ENCODE results near the gene ATP13A3. TPM values are rescaled to one million over a fixed set of nuclear protein-coding genes. Genes with fewer than 3 reads are reported as not detected.
"Not testable (repeated sequence)": the region's sequence is repeated elsewhere in the genome, so short reads cannot be mapped to it uniquely, and the experiment has no call there.

The ATP13A3 gene
- total RNA-seq, 1 donor from 2014 or later, result 91.9 TPM

DNA sequence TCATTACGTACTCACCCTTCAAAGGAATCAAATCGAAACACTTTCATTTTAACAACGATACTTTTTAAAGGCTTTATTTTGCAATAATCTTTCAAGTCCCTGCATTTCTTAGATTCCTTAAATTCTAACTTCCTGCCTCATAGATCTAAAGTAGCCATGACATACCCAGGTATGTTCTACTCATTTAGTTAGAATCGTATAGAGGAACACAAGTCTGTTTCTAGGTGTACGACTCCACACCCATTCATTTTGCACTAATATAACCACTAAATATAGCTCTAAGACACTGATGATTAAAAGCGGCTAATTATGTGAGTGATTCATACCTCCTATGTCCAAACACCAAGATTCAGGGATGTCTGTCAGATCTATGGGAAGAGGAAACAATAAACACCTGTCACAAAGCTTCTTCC, 1.3 kb downstream of the ATP13A3 start:
- Mint-ChIP-seq H3K4me1 (peaks cover 63% of the 10 kb centered on the region), H3K4me3 (peak overlapping the region; percentile 91), H3K36me3 (ENCODE audit: low read depth) (peaks cover 21% of the 10 kb centered on the region), H3K9me3 (no peaks in the 10 kb centered on the region), H3K27me3 (no peaks in the 10 kb centered on the region), H3K27ac (peak overlapping the region; percentile 83)
- intact Hi-C loops (cut with micrococcal nuclease), result loop anchor here (5.0 to 10.0 kb wide), 4 partner anchors 351 to 1422 kb away; partner anchors contain the start of genes HES1, TNK2 and XXYLT1
- DNase-seq (no peak), ATAC-seq (ENCODE audit: low read depth) (no peak)
- TF ChIP-seq, protein P1, sequence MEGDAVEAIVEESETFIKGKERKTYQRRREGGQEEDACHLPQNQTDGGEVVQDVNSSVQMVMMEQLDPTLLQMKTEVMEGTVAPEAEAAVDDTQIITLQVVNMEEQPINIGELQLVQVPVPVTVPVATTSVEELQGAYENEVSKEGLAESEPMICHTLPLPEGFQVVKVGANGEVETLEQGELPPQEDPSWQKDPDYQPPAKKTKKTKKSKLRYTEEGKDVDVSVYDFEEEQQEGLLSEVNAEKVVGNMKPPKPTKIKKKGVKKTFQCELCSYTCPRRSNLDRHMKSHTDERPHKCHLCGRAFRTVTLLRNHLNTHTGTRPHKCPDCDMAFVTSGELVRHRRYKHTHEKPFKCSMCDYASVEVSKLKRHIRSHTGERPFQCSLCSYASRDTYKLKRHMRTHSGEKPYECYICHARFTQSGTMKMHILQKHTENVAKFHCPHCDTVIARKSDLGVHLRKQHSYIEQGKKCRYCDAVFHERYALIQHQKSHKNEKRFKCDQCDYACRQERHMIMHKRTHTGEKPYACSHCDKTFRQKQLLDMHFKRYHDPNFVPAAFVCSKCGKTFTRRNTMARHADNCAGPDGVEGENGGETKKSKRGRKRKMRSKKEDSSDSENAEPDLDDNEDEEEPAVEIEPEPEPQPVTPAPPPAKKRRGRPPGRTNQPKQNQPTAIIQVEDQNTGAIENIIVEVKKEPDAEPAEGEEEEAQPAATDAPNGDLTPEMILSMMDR (IDR thresholded peaks at IDR 0.05), result no peak
- POLR2A ChIA-PET, result interaction anchor here (0.7 to 2.3 kb wide), 7 partner anchors 12 to 201 kb away, joined by 3 to 9 read pairs (median 5); no protein-coding TSS in a partner anchor
- CTCF ChIA-PET, result interaction anchor here (0.9 to 1.4 kb wide), 3 partner anchors 13 to 109 kb away, joined by 3 to 6 read pairs (median 5); no protein-coding TSS in a partner anchor

DNA sequence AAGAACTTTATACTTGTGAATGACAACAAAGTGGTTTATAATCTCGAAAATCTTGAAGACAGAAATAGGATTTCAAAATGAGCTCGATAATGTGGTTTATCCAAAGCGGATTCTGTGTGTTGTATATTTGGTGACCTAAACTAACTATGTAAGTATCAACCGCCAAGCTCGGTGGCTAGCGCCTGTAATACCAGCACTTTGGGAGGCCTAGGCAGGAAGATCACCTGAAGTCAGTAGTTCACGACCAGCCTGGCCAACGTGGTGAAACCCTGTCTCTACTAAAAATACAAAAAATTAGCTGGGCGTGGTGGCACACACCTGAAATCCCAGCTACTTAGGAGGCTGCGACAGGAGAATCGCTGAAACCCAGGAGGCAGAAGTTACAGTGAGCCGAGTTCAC, 2.2 kb downstream of the ATP13A3 start:
- no peak for ATAC-seq (ENCODE audit: low read depth)

DNA sequence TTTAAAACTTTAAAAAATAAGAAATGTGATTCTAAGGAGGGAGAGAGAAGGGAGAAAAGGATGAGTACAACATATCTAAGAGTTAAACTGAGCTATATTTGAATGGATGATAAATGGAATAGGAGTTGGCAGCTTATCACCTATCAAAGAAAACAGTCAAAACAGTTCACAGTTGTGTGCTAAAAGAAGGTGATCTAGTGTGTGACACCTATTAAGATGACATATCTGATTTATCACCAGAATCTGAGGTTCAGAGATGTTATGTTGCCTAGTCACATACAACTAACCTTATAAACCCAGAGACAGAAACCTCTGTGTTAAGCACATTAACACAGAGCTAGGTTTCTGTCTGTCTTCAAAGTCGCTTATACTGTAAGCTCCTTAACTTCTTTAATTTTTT, 3.0 kb downstream of the ATP13A3 start:
- Mint-ChIP-seq H3K36me3 (ENCODE audit: low read depth) (peaks cover 25% of the 10 kb centered on the region), H3K27ac (no peak overlapping the region), H3K4me1 (peaks cover 50% of the 10 kb centered on the region), H3K4me3 (no peak overlapping the region), H3K27me3 (no peaks in the 10 kb centered on the region), H3K9me3 (no peaks in the 10 kb centered on the region)
- intact Hi-C loops (cut with micrococcal nuclease), result loop anchor here (10.0 kb wide), 2 partner anchors 349 to 379 kb away; partner anchors contain the start of gene HES1
- ChIA-PET CTCF (interaction anchor here (0.9 to 1.4 kb wide), 6 partner anchors 10 to 90 kb away, joined by 3 to 4 read pairs (median 3); no protein-coding TSS in a partner anchor), POLR2A (interaction anchor here (0.6 kb wide), 1 partner anchor 376 kb away, joined by 7 read pairs; no protein-coding TSS in a partner anchor)
- no peak for DNase-seq
- TF ChIP-seq, protein P1 (IDR thresholded peaks at IDR 0.05), result no peak
- ATAC-seq (ENCODE audit: low read depth), result no peak

More for the DNA sequence above, 2.2 kb downstream of the ATP13A3 start:
- no peak for DNase-seq
- Mint-ChIP-seq H3K36me3 (ENCODE audit: low read depth) (peaks cover 25% of the 10 kb centered on the region), H3K4me3 (no peak overlapping the region), H3K9me3 (no peaks in the 10 kb centered on the region), H3K27me3 (no peaks in the 10 kb centered on the region), H3K27ac (no peak overlapping the region), H3K4me1 (peaks cover 58% of the 10 kb centered on the region)
- intact Hi-C loops (cut with micrococcal nuclease), result loop anchor here (5.0 to 10.0 kb wide), 4 partner anchors 350 to 1423 kb away; partner anchors contain the start of genes HES1, TNK2 and XXYLT1
- ChIA-PET POLR2A (no interaction called here), CTCF (interaction anchor here (0.9 to 1.4 kb wide), 3 partner anchors 13 to 30 kb away, joined by 3 to 4 read pairs (median 3); no protein-coding TSS in a partner anchor)
- TF ChIP-seq, protein P1 (IDR thresholded peaks at IDR 0.05), result no peak

DNA sequence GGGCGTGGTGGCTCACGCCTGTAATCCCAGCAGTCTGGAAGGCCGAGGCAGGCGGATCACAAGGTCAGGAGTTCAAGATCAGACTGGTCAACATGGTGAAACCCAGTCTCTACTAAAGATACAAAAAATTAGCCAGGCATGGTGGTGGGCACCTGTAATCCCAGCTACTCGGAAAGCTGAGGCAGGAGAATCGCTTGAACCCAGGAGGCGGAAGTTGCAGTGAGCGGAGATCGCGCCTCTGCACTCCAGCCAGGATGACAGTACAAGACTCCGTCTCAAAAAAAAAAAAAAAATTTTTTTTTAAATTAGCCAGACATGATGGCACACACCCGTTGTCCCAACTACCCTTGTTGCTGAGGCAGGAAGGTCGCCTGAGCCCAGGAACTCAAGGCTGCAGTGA, 4.0 kb downstream of the ATP13A3 start:
- H3K4me1 Mint-ChIP-seq, result peaks cover 40% of the 10 kb centered on the region
- POLR2A ChIA-PET, result interaction anchor here (0.7 kb wide), 1 partner anchor 1088 kb away, joined by 5 read pairs; no protein-coding TSS in a partner anchor
- CTCF ChIA-PET, result interaction anchor here (0.6 to 1.3 kb wide), 2 partner anchors 9 to 11 kb away, joined by 3 to 4 read pairs; no protein-coding TSS in a partner anchor
- H3K36me3 Mint-ChIP-seq (ENCODE audit: low read depth), result peaks cover 26% of the 10 kb centered on the region
- intact Hi-C loops (cut with micrococcal nuclease), result loop anchor here (10.0 kb wide), 2 partner anchors 348 to 378 kb away; partner anchors contain the start of gene HES1
- H3K27ac Mint-ChIP-seq; ATAC-seq (ENCODE audit: low read depth); H3K9me3 Mint-ChIP-seq; DNase-seq; H3K27me3 Mint-ChIP-seq; H3K4me3 Mint-ChIP-seq: not testable (repeated sequence)

DNA sequence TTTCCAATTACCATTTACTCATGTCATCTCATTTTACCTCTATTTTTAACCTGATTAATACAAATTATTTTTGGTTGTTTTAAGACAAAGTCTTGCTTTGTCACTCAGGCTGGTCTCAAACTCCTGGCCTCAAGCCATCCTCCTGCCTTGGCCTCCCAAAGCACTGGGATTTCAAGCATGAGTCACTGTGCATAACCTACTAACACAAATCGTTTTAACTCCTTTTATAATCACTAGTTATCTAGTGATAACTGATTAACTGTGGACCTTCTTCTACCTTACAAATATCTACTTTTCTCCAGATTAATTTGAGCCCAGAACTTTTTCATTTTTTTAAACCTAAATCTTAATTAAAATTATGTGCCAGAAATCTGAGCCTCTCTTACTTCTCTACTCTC, 4.6 kb downstream of the ATP13A3 start:
- intact Hi-C loops (cut with micrococcal nuclease), result loop anchor here (10.0 kb wide), 2 partner anchors 347 to 377 kb away; partner anchors contain the start of gene HES1
- no peak overlapping the region for H3K27ac Mint-ChIP-seq
- TF ChIP-seq, protein P1 (IDR thresholded peaks at IDR 0.05), result no peak
- H3K9me3 Mint-ChIP-seq, result no peaks in the 10 kb centered on the region
- H3K36me3 Mint-ChIP-seq (ENCODE audit: low read depth), result peaks cover 26% of the 10 kb centered on the region
- CTCF ChIA-PET, result no interaction called here
- H3K27me3 Mint-ChIP-seq, result no peaks in the 10 kb centered on the region
- no peak for ATAC-seq (ENCODE audit: low read depth)
- H3K4me1 Mint-ChIP-seq, result peaks cover 34% of the 10 kb centered on the region
- no peak overlapping the region for H3K4me3 Mint-ChIP-seq
- no peak for DNase-seq
- POLR2A ChIA-PET, result interaction anchor here (0.7 kb wide), 1 partner anchor 1089 kb away, joined by 5 read pairs; no protein-coding TSS in a partner anchor
